GM12892 (cell line): ENCODE data around the gene GEMIN8.

Experiments used
- DNase-seq: peaks from one replicate; pipeline ENCODE4 v3.0.0; 2011; ENCODE audit not compliant: insufficient read length
- FAIRE-seq: peaks from 2 replicates; lab custom pipeline; 2011; peaks lifted over from hg19 to GRCh38; lab: Jason Lieb, UNC
- POLR2A ChIP-seq: IDR thresholded peaks from 2 replicates; pipeline ENCODE4 v1.6.1; 2011; ENCODE audit warnings: low read depth, low read length, control low read depth
- POLR2AphosphoS5 ChIP-seq: IDR thresholded peaks from 2 replicates; pipeline ENCODE4 v1.6.1; 2011; ENCODE audit warnings: low read depth, low read length, control low read depth
- TAF1 ChIP-seq: IDR thresholded peaks from 2 replicates; pipeline ENCODE4 v1.6.1; 2011; ENCODE audit warnings: low read depth, mild to moderate bottlenecking, control low read depth, low read length, borderline replicate concordance

GEMIN8 gene

DNA sequence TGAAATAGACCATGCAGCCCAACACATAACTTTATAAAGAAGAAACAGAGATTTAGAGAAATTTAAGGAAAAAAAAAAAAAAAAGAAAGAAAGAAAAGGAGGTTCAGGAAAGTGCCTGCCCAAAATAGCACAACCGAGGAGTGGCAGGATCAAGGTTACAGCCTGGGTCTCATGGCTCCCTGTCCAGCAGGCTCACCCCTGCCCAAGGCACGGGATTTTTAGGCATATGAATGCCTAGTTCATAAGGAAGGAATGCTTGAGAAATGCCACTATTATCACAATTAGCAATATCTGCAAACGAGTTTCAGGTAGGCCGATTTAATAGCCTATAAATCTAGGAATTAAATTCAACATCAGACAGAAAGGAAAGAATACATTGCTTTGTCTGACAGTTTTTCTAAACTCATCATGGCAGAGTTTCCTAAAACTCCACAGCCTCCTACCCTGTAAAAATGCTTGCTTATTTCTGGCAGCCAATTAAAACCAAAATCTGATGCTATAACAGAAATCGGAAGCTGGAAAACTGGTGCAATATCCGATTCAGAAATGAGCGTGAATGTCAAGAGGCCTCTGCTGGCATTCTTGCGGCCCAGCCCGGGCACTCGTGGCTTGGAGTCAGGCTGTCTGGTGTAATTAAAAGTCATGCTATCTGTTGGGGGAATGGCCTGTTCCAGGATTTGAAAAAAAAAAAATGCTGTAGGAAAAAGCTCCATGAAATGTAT is 63.5 kb downstream of the GEMIN8 start:
- no peak for DNase-seq
- TF ChIP-seq TAF1 (no peak), POLR2A (no peak), POLR2AphosphoS5 (no peak)
- no peak for FAIRE-seq

GRCh38 chrX:13965531-13965930 is 64.2 kb downstream of the GEMIN8 start:
- FAIRE-seq (no peak), DNase-seq (no peak)
- TF ChIP-seq POLR2AphosphoS5 (no peak), POLR2A (no peak), TAF1 (no peak)

GRCh38 chrX:13956998-13957397 is 72.7 kb downstream of the GEMIN8 start:
- no peak for DNase-seq
- no peak for TF ChIP-seq POLR2AphosphoS5
- TF ChIP-seq POLR2A, result no peak
- TF ChIP-seq TAF1, result no peak
- FAIRE-seq, result no peak
